Brain microvascular endothelial cell (primary cell): ENCODE data around the gene OPRL1.
"Not testable (repeated sequence)": the region's sequence is repeated elsewhere in the genome, so short reads cannot be mapped to it uniquely, and the experiment has no call there.

ENCODE experiments used
- DNase-seq: peaks from one replicate; pipeline ENCODE4 v3.0.0-alpha.2; 2020
- H3K27ac ChIP-seq: fragments of 250-450 bp; sonication (Bioruptor Pico); 2 replicates; pipeline ENCODE4 v1.5.1; 2020; ENCODE audit warnings: mild to moderate bottlenecking, moderate library complexity
- H3K27me3 ChIP-seq: fragments of 250-450 bp; sonication (Bioruptor Pico); replicated peaks from 2 replicates; pipeline ENCODE4 v1.5.1; 2020; ENCODE audit warnings: mild to moderate bottlenecking
- H3K36me3 ChIP-seq: fragments of 250-450 bp; sonication (Bioruptor Pico); replicated peaks from 2 replicates; pipeline ENCODE4 v1.5.1; 2020; ENCODE audit warnings: mild to moderate bottlenecking
- H3K4me3 ChIP-seq: 2 replicates; pipeline ENCODE4 v1.5.1; 2011; ENCODE audit warnings: low read depth, mild to moderate bottlenecking, control low read depth, low read length, moderate library complexity
- CTCF ChIP-seq: IDR thresholded peaks from 2 replicates; pipeline ENCODE4 v1.5.1; 2011; ENCODE audit warnings: low read depth, mild to moderate bottlenecking, moderate library complexity, low read length, control low read depth, inconsistent platforms; ENCODE audit errors: missing control alignments
- in situ Hi-C: cut with HindIII; loops from 2 replicates; pipeline ENCODE4 v1.10.0; 2017; ENCODE audit warnings: low sequenced_read_pairs, low pct_ligation_motif_present

Gene OPRL1

GRCh38 chr20:64116016-64116415 is 36.1 kb downstream of the OPRL1 start:
- Histone ChIP-seq H3K27me3 (no peaks in the 10 kb centered on the region), H3K36me3 (no peaks in the 10 kb centered on the region), H3K4me3 (no peak overlapping the region), H3K27ac (no peak overlapping the region)
- no peak for TF ChIP-seq CTCF
- in situ Hi-C loops, result no loop called here
- no peak for DNase-seq

GRCh38 chr20:64116541-64117431 is 36.9 kb downstream of the OPRL1 start:
- no peak overlapping the region for H3K27ac ChIP-seq
- no peak for DNase-seq
- H3K27me3 ChIP-seq, result peaks cover 2% of the 10 kb centered on the region
- no peak for TF ChIP-seq CTCF
- H3K4me3 ChIP-seq, result no peak overlapping the region
- H3K36me3 ChIP-seq, result no peaks in the 10 kb centered on the region
- in situ Hi-C loops, result no loop called here

GRCh38 chr20:64117432-64117777 is 37.5 kb downstream of the OPRL1 start:
- H3K27ac ChIP-seq, H3K36me3 ChIP-seq, DNase-seq, H3K4me3 ChIP-seq, H3K27me3 ChIP-seq, in situ Hi-C loops: not testable (repeated sequence)

GRCh38 chr20:64119301-64119680 is 39.4 kb downstream of the OPRL1 start:
- DNase-seq, result no peak
- in situ Hi-C loops, result no loop called here
- TF ChIP-seq CTCF, result no peak

GRCh38 chr20:64119681-64120341 is 39.9 kb downstream of the OPRL1 start:
- TF ChIP-seq CTCF, result no peak
- no peak for DNase-seq
- Histone ChIP-seq H3K36me3 (no peaks in the 10 kb centered on the region), H3K27me3 (peaks cover 4% of the 10 kb centered on the region), H3K4me3 (no peak overlapping the region), H3K27ac (no peak overlapping the region)
- in situ Hi-C loops, result no loop called here

More at GRCh38 chr20:64119301-64119680, 39.4 kb downstream of the OPRL1 start:
- no peaks in the 10 kb centered on the region for H3K36me3 ChIP-seq
- no peak overlapping the region for H3K27ac ChIP-seq
- H3K4me3 ChIP-seq, result no peak overlapping the region
- H3K27me3 ChIP-seq, result peaks cover 4% of the 10 kb centered on the region

GRCh38 chr20:64121586-64121985 is 41.7 kb downstream of the OPRL1 start:
- in situ Hi-C loops, result no loop called here
- H3K27me3 ChIP-seq, result peaks cover 4% of the 10 kb centered on the region
- TF ChIP-seq CTCF, result no peak
- no peak overlapping the region for H3K27ac ChIP-seq
- no peak for DNase-seq
- no peak overlapping the region for H3K4me3 ChIP-seq
- H3K36me3 ChIP-seq, result no peaks in the 10 kb centered on the region

GRCh38 chr20:64122927-64123326 is 43.0 kb downstream of the OPRL1 start:
- DNase-seq, in situ Hi-C loops, H3K4me3 ChIP-seq, H3K27ac ChIP-seq, H3K27me3 ChIP-seq, H3K36me3 ChIP-seq: not testable (repeated sequence)

GRCh38 chr20:64123517-64123916 is 43.6 kb downstream of the OPRL1 start:
- H3K36me3 ChIP-seq, H3K4me3 ChIP-seq, DNase-seq, H3K27ac ChIP-seq, in situ Hi-C loops, H3K27me3 ChIP-seq: not testable (repeated sequence)
